ENCODE measurements around the gene WIF1. TPM values are rescaled to one million over a fixed set of nuclear protein-coding genes. Genes with fewer than 3 reads are reported as not detected.

WIF1 gene
- total and polyA plus RNA-seq, 7 donors, result 0.03 TPM; not detected in 6

- peaks cover 0 to 2% (median 0%) of the 10 kb centered on the region in 3 donors for H3K27me3 ChIP-seq (ENCODE audit: insufficient read depth in 3 of 3, low read length in 2 of 3)
- ATAC-seq (no peak), DNase-seq (no peak)
- 58 to 74% (median 71%) methylated on average over 3 of the region's 3 CpGs for WGBS, 3 donors
- H3K4me3 ChIP-seq, result no peak overlapping the region
- no peaks in the 10 kb centered on the region for H3K36me3 ChIP-seq (ENCODE audit: insufficient read depth in 1 of 2, low read depth in 1 of 2)
- no peak for TF ChIP-seq CTCF (IDR thresholded peaks at IDR 0.05)
- H3K4me1 ChIP-seq, result no peaks in the 10 kb centered on the region
- H3K9me3 ChIP-seq, result no peaks in the 10 kb centered on the region
- intact Hi-C loops (cut with DNase I), result no loop called here
- H3K27ac ChIP-seq, result no peak overlapping the region
These were observed 36.5 kb downstream of the WIF1 start for GRCh38 chr12:65084579-65084978.

GRCh38 chr12:65083581-65083980, 37.5 kb downstream of the WIF1 start:
- no peak overlapping the region for H3K27ac ChIP-seq
- H3K27me3 ChIP-seq (ENCODE audit: insufficient read depth in 3 of 3, low read length in 2 of 3), result no peaks in the 10 kb centered on the region
- 87 to 95% (median 91%) methylated on average over 2 of the region's 2 CpGs for WGBS, 3 donors
- ATAC-seq (no peak), DNase-seq (no peak)
- no peaks in the 10 kb centered on the region for H3K36me3 ChIP-seq (ENCODE audit: insufficient read depth in 1 of 2, low read depth in 1 of 2)
- no peaks in the 10 kb centered on the region for H3K9me3 ChIP-seq
- no peak overlapping the region for H3K4me3 ChIP-seq
- TF ChIP-seq CTCF (IDR thresholded peaks at IDR 0.05), result no peak
- intact Hi-C loops (cut with DNase I), result no loop called here
- H3K4me1 ChIP-seq, result no peaks in the 10 kb centered on the region

- no peaks in the 10 kb centered on the region for H3K4me1 ChIP-seq
- no peaks in the 10 kb centered on the region for H3K9me3 ChIP-seq
- ATAC-seq (no peak), DNase-seq (no peak)
- H3K4me3 ChIP-seq, result no peak overlapping the region
- H3K27ac ChIP-seq, result no peak overlapping the region
- H3K27me3 ChIP-seq (ENCODE audit: insufficient read depth in 3 of 3, low read length in 2 of 3), result no peaks in the 10 kb centered on the region
- intact Hi-C loops (cut with DNase I), result no loop called here
- TF ChIP-seq CTCF (IDR thresholded peaks at IDR 0.05), result no peak
- H3K36me3 ChIP-seq (ENCODE audit: insufficient read depth in 1 of 2, low read depth in 1 of 2), result no peaks in the 10 kb centered on the region
These were observed 38.7 kb downstream of the WIF1 start for GRCh38 chr12:65082406-65082805.

GRCh38 chr12:65081496-65081895, 39.6 kb downstream of the WIF1 start:
- Histone ChIP-seq H3K4me3 (no peak overlapping the region), H3K4me1 (no peaks in the 10 kb centered on the region), H3K9me3 (no peaks in the 10 kb centered on the region), H3K27ac (no peak overlapping the region), H3K36me3 (ENCODE audit: insufficient read depth in 1 of 2, low read depth in 1 of 2) (no peaks in the 10 kb centered on the region), H3K27me3 (ENCODE audit: insufficient read depth in 3 of 3, low read length in 2 of 3) (peaks cover 0 to 3% (median 0%) of the 10 kb centered on the region in 3 donors)
- ATAC-seq (no peak), DNase-seq (no peak)
- WGBS, 3 donors, result 42 to 50% (median 50%) methylated on average over 1 of the region's 1 CpG
- TF ChIP-seq CTCF (IDR thresholded peaks at IDR 0.05), result no peak
- intact Hi-C loops (cut with DNase I), result no loop called here

GRCh38 chr12:65074932-65075331, 46.2 kb downstream of the WIF1 start:
- Histone ChIP-seq H3K36me3 (ENCODE audit: insufficient read depth in 1 of 2, low read depth in 1 of 2) (no peaks in the 10 kb centered on the region), H3K27ac (no peak overlapping the region), H3K4me1 (no peaks in the 10 kb centered on the region), H3K27me3 (ENCODE audit: insufficient read depth in 3 of 3, low read length in 2 of 3) (peaks cover 0 to 8% (median 0%) of the 10 kb centered on the region in 3 donors), H3K4me3 (no peak overlapping the region), H3K9me3 (no peaks in the 10 kb centered on the region)
- DNase-seq, result no peak
- WGBS, 3 donors, result 62 to 65% (median 62%) methylated on average over 6 of the region's 6 CpGs
- ATAC-seq, result no peak
- intact Hi-C loops (cut with DNase I), result no loop called here
- TF ChIP-seq CTCF (IDR thresholded peaks at IDR 0.05), result no peak
